ENCODE results near the gene OR4D9.
A peak's percentile ranks its signal among the peaks of the same experiment; 100 is the strongest.

The OR4D9 gene

DNA sequence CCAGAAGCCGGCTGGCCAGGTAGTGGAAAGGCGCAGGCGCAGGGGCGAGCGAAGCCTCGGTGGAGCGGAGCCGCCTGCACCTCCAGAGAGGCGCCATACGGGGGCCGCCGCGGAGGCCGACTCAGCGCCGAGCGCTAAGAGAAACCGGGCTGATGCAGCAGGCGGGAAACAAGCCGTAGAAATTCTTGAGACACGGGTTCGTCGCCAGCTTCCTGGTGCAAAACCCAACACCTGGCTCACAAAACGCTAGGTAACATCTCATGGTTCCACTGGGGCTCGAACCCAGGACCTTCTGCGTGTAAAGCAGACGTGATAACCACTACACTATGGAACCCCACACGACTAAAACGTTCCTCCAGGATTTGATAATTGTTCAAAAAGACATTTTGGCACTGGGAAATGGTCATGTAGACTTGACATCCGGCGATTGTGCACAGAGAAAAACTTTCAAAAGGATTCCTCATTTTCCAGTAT, 39.1 kb downstream of the OR4D9 start:
- DNase-seq (ENCODE audit: low read depth, low spot score), result peak; percentile 88
- peak overlapping the region; percentile 89 for H3K27ac ChIP-seq

DNA sequence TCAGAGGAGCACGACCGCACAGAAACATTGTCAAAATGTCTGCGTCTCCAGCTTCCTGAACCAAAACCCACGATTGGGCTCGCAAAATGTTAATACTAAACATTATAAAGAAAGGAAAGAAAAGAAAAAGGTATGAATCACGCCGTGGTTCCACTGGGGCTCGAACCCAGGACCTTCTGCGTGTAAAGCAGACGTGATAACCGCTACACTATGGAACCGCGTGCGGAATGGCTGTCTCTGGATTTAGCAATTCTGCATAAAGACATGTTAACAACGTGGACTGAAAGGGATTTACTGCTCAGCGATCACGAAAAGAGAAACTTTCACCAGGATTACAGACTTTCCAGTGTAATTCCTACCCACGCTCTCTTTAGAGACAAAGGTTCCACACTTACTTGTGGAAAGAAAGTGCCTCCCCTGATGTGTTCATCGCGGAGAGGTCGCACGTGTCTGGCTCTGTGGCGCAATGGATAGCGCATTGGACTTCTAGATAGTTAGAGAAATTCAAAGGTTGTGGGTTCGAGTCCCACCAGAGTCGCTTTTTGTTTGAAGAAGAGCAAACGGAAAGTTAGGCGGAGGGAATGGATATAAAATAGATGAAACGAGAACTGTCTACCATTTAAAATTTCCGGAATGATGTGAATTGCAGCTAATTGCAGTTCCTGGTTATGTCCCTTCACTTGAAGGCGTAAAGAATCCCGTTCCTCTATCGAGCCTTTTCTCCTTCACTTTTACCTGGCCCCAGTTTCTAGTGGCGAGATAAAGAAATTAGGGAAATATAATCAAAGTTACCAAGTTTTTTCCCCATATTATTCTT, 39.7 kb downstream of the OR4D9 start:
- peak overlapping the region; percentile 89 for H3K27ac ChIP-seq
- peak; percentile 45 for DNase-seq (ENCODE audit: low read depth, low spot score)

DNA sequence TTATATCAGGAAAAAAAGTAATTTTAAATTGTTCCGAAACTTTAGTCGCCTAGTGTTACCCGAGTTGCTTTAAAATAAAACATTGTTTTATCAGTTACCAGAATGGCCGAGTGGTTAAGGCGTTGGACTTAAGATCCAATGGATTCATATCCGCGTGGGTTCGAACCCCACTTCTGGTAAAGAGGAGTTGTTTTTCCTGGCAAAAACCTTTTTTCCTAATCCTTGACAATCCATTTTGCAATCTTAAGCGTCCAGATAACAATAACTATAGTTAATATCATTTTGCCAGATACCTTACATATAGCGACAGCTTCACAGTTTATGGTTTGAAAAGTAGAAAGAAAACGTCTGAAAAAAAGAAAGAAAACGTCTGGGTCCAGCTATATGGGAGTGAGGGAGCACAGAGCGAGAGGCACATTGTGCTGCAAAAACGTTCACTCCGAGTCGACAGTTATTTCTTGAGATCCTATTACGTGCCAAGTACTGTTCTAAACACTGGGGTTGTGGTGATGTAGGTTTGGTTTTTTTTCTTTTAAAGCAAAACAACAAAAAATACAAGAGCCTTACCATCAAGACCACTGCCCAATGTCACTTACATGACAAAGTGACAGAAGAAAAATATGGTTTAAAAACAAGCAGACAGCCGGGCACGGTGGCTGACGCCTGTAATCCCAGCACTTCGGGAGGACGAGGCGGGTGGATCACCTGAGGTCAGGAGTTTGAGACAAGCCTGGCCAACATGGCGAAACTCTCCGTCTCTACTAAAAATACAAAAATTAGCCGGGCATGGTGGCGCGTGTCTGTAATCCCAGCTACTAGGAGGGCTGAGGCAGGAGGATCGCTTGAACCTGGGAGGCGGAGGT, 40.6 kb downstream of the OR4D9 start:
- no peak for DNase-seq (ENCODE audit: low read depth, low spot score)
- peak overlapping the region; percentile 89 for H3K27ac ChIP-seq

- DNase-seq (ENCODE audit: low read depth, low spot score), result no peak
- no peak overlapping the region for H3K27ac ChIP-seq
These were observed 41.5 kb downstream of the OR4D9 start for GRCh38 chr11:59552844-59553243.

- DNase-seq (ENCODE audit: low read depth, low spot score), result no peak
- H3K27ac ChIP-seq, result no peak overlapping the region
These were observed 42.0 kb downstream of the OR4D9 start for GRCh38 chr11:59553323-59553722.

DNA sequence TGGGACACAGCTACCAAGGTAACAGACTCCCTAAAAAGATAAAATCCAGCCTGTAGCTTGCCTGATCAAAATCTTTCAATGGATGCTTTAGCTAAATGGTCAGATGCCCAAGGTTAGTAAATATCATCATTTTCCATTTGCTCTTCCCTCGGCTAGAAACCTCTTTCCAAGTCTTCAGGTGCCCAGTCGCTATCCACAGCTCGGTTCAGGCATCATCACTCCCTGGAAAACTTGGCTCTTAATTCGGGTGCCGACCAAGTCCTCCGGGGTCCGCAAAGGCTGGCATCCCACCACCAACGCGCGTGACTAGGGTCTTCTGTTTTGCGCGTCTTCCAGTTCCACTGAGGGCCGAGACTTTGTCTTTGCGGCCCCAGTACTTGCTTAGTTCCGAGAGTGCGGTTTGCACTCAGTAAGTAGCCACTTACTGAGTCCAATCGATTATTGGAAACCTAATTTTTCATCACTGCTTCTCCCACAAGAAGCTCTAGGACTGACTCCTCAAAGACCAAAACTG, 44.3 kb downstream of the OR4D9 start:
- H3K27ac ChIP-seq, result peak overlapping the region; percentile 61
- no peak for DNase-seq (ENCODE audit: low read depth, low spot score)

- no peak for DNase-seq (ENCODE audit: low read depth, low spot score)
- H3K27ac ChIP-seq, result peak overlapping the region; percentile 61
These were observed 45.0 kb downstream of the OR4D9 start for GRCh38 chr11:59556115-59556916.

GRCh38 chr11:59556917-59557348, 45.6 kb downstream of the OR4D9 start:
- no peak for DNase-seq (ENCODE audit: low read depth, low spot score)
- H3K27ac ChIP-seq, result peak overlapping the region; percentile 61

- no peak for DNase-seq (ENCODE audit: low read depth, low spot score)
- H3K27ac ChIP-seq, result no peak overlapping the region
These were observed 46.9 kb downstream of the OR4D9 start for GRCh38 chr11:59558270-59558643.

DNA sequence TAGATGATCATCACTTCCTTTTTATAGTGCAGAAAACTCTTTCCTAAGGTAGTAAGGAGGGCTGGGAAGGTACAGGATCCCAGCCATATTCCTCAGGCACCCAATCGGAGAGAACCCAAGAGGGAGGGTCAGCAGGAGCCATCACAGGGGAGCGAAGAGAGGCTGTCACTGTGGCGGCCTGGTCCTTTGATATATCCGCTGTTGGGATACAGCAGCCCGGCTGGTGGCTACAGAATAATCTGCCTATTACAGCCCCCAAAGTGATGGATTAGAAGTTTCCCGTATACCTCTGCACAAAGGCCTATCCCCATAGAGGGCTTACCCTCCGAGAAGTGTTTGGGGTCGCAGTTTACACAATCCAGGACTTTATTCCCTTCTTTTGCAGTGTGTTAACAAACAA, 48.5 kb downstream of the OR4D9 start:
- no peak overlapping the region for H3K27ac ChIP-seq
- no peak for DNase-seq (ENCODE audit: low read depth, low spot score)

GRCh38 chr11:59560290-59560701, 49.0 kb downstream of the OR4D9 start:
- peak; percentile 57 for DNase-seq (ENCODE audit: low read depth, low spot score)
- peak overlapping the region; percentile 88 for H3K27ac ChIP-seq

DNA sequence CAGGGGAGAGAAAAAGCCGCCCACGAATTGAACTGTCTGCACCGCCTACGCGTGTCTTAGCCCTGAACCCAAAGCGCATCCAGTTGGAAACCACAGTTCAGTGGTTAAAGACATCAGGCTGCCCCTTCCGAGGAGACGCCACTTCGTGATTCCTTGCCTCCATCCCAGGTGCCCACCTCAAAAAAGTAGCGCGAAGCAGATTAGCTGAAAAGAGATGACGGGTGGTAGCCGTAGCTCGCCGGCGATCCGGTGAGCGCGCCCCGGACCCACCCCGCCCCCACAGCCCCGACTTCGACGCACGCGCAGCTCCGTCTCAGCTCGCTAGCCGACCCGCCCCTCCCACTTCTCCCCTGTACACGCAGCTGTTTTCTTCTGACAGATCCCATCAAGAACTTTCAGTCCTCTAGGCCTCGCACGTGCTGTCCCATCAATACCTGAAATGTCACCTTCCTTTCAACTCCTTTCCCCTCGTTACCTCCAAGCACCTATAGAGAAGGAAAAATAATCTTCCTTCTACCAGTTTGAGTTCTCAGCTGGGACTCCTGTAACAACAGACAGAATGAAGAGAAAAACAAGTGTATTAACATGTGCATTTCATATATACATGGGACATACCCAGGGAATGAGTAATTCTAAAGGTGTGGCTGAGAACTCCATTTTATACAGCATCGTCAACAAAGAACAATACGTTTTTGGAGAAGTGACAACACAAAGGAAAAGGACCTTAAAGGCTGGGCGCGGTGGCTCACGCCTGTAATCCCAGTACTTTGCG, 49.5 kb downstream of the OR4D9 start:
- peak; percentile 81 for DNase-seq (ENCODE audit: low read depth, low spot score)
- peak overlapping the region; percentile 88 for H3K27ac ChIP-seq

- peak overlapping the region; percentile 88 for H3K27ac ChIP-seq
- DNase-seq (ENCODE audit: low read depth, low spot score), result no peak
These were observed 51.0 kb downstream of the OR4D9 start for GRCh38 chr11:59562292-59562691.
